GM12878 (cell line): ENCODE results near the gene NANOG. TPM values are rescaled to one million over a fixed set of nuclear protein-coding genes. Genes with fewer than 3 reads are reported as not detected.
"Not testable (repeated sequence)": the region's sequence is repeated elsewhere in the genome, so short reads cannot be mapped to it uniquely, and the experiment has no call there.

ENCODE experiments used
- ATAC-seq: fragments of 200-7000 bp; cut with Tn5 transposase; 3 replicates; pipeline ENCODE4 v1.9.1; 2020; ENCODE audit warnings: mild to moderate bottlenecking, moderate library complexity
- BruUV-seq: library from RNA; stranded (reverse); fragments of 400-500 nt; replicated peaks from 2 replicates; lab custom pipeline; 2021; lab: Mats Ljungman, UMichigan
- CTCF ChIA-PET: fragments of 300-600 bp; sonication (Branson Sonifier 250); formaldehyde crosslinking; extraction: SDS; loops from one replicate; lab custom pipeline; 2021; ENCODE audit warnings: inconsistent platforms; lab: Yijun Ruan, JAX
- POLR2A ChIA-PET: fragments of 350-600 bp; formaldehyde crosslinking; extraction: SDS; loops from one replicate; lab custom pipeline; 2021; ENCODE audit warnings: inconsistent platforms; lab: Charles Lee
- RAD21 ChIA-PET: fragments of 300-600 bp; sonication (Branson Sonifier 250); formaldehyde crosslinking; loops from one replicate; lab custom pipeline; 2023; ENCODE audit warnings: antibody characterized with exemption; ENCODE audit not compliant: unreplicated experiment; lab: Charles Lee
- SMC1A ChIA-PET: fragments of 300-600 bp; sonication (Branson Sonifier 250); formaldehyde crosslinking; loops from one replicate; lab custom pipeline; 2023; ENCODE audit not compliant: unreplicated experiment, uncharacterized antibody; lab: Charles Lee
- DNase-seq: peaks from one replicate; pipeline ENCODE4 v3.0.0-alpha.2; 2011; ENCODE audit warnings: low read depth, low spot score
- FAIRE-seq: peaks from 3 replicates; lab custom pipeline; 2011; peaks lifted over from hg19 to GRCh38; lab: Jason Lieb, UNC
- H2AFZ ChIP-seq: 2 replicates; pipeline ENCODE4 v1.6.0; 2011; ENCODE audit warnings: low read depth, low read length, control low read depth; ENCODE audit not compliant: control insufficient read depth
- H3K27ac ChIP-seq: 2 replicates; pipeline ENCODE4 v1.5.1; 2011; ENCODE audit warnings: control low read depth; ENCODE audit not compliant: control insufficient read depth, insufficient read depth
- H3K27me3 ChIP-seq, 2 experiments: replicated peaks in 1 of 2; 2 replicates each; pipeline versions ENCODE4 v1.6.0 to v1.6.1; 2011; ENCODE audit warnings: low read length in 1 of 2; ENCODE audit not compliant: control insufficient read depth in 2 of 2, insufficient read depth in 2 of 2
- H3K36me3 ChIP-seq, 2 experiments: 2 replicates each; pipeline ENCODE4 v1.5.1; 2011; ENCODE audit warnings: low read length in 1 of 2; ENCODE audit not compliant: control insufficient read depth in 2 of 2, insufficient read depth in 2 of 2
- H3K4me1 ChIP-seq: 2 replicates; pipeline ENCODE4 v1.6.1; 2011; ENCODE audit warnings: mild to moderate bottlenecking, low read length, moderate library complexity, mixed read lengths; ENCODE audit not compliant: control insufficient read depth, insufficient read depth
- H3K4me2 ChIP-seq: 2 replicates; pipeline ENCODE4 v1.6.0; 2011; ENCODE audit warnings: control low read depth; ENCODE audit not compliant: control insufficient read depth, insufficient read depth
- H3K4me3 ChIP-seq: fragments of 200-600 bp; sonication (generic); 2 replicates; pipeline ENCODE4 v1.5.1; 2016
- H3K79me2 ChIP-seq: 2 replicates; pipeline ENCODE4 v1.6.0; 2011; ENCODE audit warnings: low read length; ENCODE audit not compliant: control insufficient read depth, insufficient read depth
- H3K9ac ChIP-seq: 2 replicates; pipeline ENCODE4 v1.8.0; 2011; ENCODE audit warnings: low read length, control low read depth, mixed read lengths; ENCODE audit not compliant: control insufficient read depth, insufficient read depth
- H3K9me3 ChIP-seq: replicated peaks from 3 replicates; pipeline ENCODE4 v1.5.1; 2011; ENCODE audit warnings: mild to moderate bottlenecking, low read length; ENCODE audit not compliant: control insufficient read depth, insufficient read depth
- H4K20me1 ChIP-seq: 2 replicates; pipeline ENCODE4 v1.6.0; 2011; ENCODE audit not compliant: control insufficient read depth, insufficient read depth
- NFYA ChIP-seq: IDR thresholded peaks from 2 replicates; pipeline ENCODE4 v1.6.1; 2011; ENCODE audit warnings: low read depth, mild to moderate bottlenecking, low read length, improper control_type of control experiment, borderline replicate concordance
- SUPT20H ChIP-seq: IDR thresholded peaks from 2 replicates; pipeline ENCODE4 v1.6.1; 2011; ENCODE audit warnings: low read depth, mild to moderate bottlenecking, low read length, moderate library complexity, borderline replicate concordance; ENCODE audit not compliant: control insufficient read depth
- ZBED1 ChIP-seq: IDR thresholded peaks from 2 replicates; pipeline ENCODE4 v1.6.1; 2016; ENCODE audit warnings: borderline replicate concordance
- WGBS: methylation state at CpG from one replicate; pipeline ENCODE4 v1.1.6; 2016; ENCODE audit warnings: low lambda C conversion rate; ENCODE audit not compliant: insufficient replicate concordance, insufficient coverage; ENCODE audit errors: missing lambda C conversion rate; 5-methylcytosine and 5-hydroxymethylcytosine counted together
- in situ Hi-C: fragments of 300-500 bp; cut with MboI; formaldehyde crosslinking; loops from 9 replicates; pipeline ENCODE4 v1.14.3; 2018; ENCODE audit warnings: mixed read lengths
- intact Hi-C: fragments of 100-400 bp; cut with micrococcal nuclease; formaldehyde crosslinking; loops from one replicate; pipeline ENCODE4 v1.14.2; 2022; ENCODE audit not compliant: unreplicated experiment
- polyA plus RNA-seq, 11 experiments: library from polyadenylated mRNA; depleted of rRNA in 4 of 11; unstranded in 6 of 11; stranded (reverse) in 5 of 11; fragments of >200 nt; fragmentation: Nextera tagmentation in 4 of 11; fragmentation: Illumina TruSeq in 1 of 11; extraction: Ambion mirVana in 4 of 11; extraction: Trizol in 1 of 11; gene quantifications; 1 replicate in 1 of 11; 2 replicates in 10 of 11; pipeline versions ENCODE4 v1.2.1 to v1.2.3, GENCODE V29; 2011 to 2016; ENCODE audit warnings: inconsistent platforms in 2 of 11, missing spikeins in 2 of 11, low read depth in 1 of 11
- total RNA-seq, 4 experiments: library from RNA; depleted of rRNA in 3 of 4; stranded (reverse); fragments of >200 nt in 3 of 4; fragmentation: Illumina TruSeq in 1 of 4; extraction: Trizol in 1 of 4; gene quantifications; 2 replicates each; pipeline versions ENCODE4 v1.2.1 to v1.2.3, GENCODE V29; 2013 to 2021

Gene NANOG
- total and polyA plus RNA-seq, 10 of the 15 experiments (the other 5 are each of a cell fraction or from before 2014, with no cell fraction given) = 0.51 TPM; not detected in 9

DNA sequence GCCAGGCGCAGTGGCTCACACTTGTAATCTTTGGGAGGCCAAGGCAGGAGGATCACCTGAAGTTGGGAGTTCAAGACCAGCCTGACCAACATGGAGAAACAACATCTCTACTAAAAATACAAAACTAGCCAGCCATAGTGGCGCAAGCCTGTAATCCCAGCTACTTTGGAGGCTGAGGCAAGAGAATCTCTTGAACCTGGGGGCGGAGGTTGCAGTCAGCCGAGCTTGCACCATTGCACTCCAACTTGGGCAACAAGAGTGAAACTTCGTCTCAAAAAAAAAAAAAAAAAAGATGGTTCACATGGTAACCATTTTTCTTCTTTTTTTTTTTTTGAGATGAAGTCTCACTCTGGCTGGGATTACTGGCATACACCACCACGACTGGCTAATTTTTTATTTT is 48.2 kb downstream of the NANOG start:
- H3K27ac ChIP-seq = no peak overlapping the region
- no peak for ATAC-seq
- H3K79me2 ChIP-seq = no peaks in the 10 kb centered on the region
- FAIRE-seq = no peak
- SMC1A ChIA-PET = no interaction called here
- RAD21 ChIA-PET = no interaction called here
- intact Hi-C loops = no loop called here
- CTCF ChIA-PET = no interaction called here
- no peaks in the 10 kb centered on the region for H3K4me1 ChIP-seq
- TF ChIP-seq SUPT20H (no peak), ZBED1 (no peak), NFYA (no peak)
- no peak overlapping the region for H3K4me2 ChIP-seq
- H3K9ac ChIP-seq = no peak overlapping the region
- no peaks in the 10 kb centered on the region for H3K27me3 ChIP-seq
- POLR2A ChIA-PET = no interaction called here
- BruUV-seq = no TSS peak
- H3K4me3 ChIP-seq = no peak overlapping the region
- H4K20me1 ChIP-seq = no peaks in the 10 kb centered on the region
- 73% methylated on average over 5 of the region's 6 CpGs for WGBS
- in situ Hi-C loops = no loop called here
- no peaks in the 10 kb centered on the region for H3K36me3 ChIP-seq
- H2AFZ ChIP-seq = no peak overlapping the region
- DNase-seq = no peak
- H3K9me3 ChIP-seq = no peaks in the 10 kb centered on the region

DNA sequence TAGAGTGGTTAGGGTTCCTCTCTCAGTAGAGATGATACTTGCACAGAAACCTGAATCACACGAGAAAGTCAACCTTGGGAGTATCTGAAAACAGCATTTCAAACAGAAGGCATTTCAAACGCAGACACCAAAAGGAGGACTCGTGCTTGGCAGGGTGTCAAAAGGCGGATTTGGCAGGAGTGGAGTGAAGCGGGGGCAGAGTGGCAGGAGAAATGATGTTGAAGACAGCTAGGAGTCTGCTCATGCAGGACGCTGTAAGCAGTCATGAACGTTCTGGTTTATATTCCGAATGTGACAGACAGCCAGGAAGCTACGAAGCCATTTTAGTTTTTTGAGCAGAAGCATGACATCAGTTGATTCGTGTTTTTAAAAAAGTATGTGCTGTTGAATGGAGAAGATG is 50.0 kb downstream of the NANOG start:
- H3K27ac ChIP-seq, H3K79me2 ChIP-seq, BruUV-seq, SMC1A ChIA-PET, H3K4me3 ChIP-seq, CTCF ChIA-PET, DNase-seq, POLR2A ChIA-PET, H3K36me3 ChIP-seq, H3K9me3 ChIP-seq, ATAC-seq, intact Hi-C loops, FAIRE-seq, H3K4me2 ChIP-seq, H3K27me3 ChIP-seq, H4K20me1 ChIP-seq, H3K9ac ChIP-seq, in situ Hi-C loops, H3K4me1 ChIP-seq, H2AFZ ChIP-seq, RAD21 ChIA-PET: not testable (repeated sequence)
- WGBS = 71% methylated on average over 9 of the region's 10 CpGs

- BruUV-seq, H3K27ac ChIP-seq, H3K79me2 ChIP-seq, ATAC-seq, H3K36me3 ChIP-seq, H3K4me2 ChIP-seq, H4K20me1 ChIP-seq, H2AFZ ChIP-seq, H3K4me1 ChIP-seq, FAIRE-seq, SMC1A ChIA-PET, H3K27me3 ChIP-seq, in situ Hi-C loops, H3K4me3 ChIP-seq, intact Hi-C loops, DNase-seq, H3K9ac ChIP-seq, RAD21 ChIA-PET, CTCF ChIA-PET, H3K9me3 ChIP-seq: not testable (repeated sequence)
- POLR2A ChIA-PET = interaction anchor here (0.6 kb wide), 1 partner anchor 509 kb away, joined by 4 read pairs; no protein-coding TSS in a partner anchor
- 34% methylated on average over 5 of the region's 7 CpGs for WGBS
Observed at GRCh38 chr12:7839848-7840247, 50.6 kb downstream of the NANOG start.

DNA sequence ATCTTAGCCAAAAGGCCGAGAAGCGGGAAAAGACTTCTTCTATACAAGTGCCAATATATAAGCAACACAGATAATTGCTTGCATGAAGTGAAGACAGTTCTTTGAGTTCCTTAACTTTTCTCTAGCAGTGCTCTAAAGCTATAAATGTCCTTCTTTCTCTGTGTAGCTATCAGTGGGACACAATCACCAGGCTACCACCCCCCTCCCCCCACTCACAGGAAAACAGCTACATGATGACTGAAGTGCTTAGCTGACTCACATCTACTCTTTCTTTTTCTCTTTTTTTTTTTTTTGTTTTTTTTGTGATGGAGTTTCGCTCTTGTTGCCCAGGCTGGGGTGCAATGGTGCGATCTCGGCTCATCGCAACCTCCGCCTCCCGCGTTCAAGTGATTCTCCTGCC is 53.2 kb downstream of the NANOG start:
- POLR2A ChIA-PET, H3K4me3 ChIP-seq, CTCF ChIA-PET, H3K36me3 ChIP-seq, H3K27me3 ChIP-seq, H3K9ac ChIP-seq, RAD21 ChIA-PET, H3K9me3 ChIP-seq, ATAC-seq, BruUV-seq, intact Hi-C loops, H3K4me1 ChIP-seq, in situ Hi-C loops, H3K27ac ChIP-seq, H3K79me2 ChIP-seq, H4K20me1 ChIP-seq, H2AFZ ChIP-seq, DNase-seq, H3K4me2 ChIP-seq: not testable (repeated sequence)
- WGBS = 98% methylated on average over 8 of the region's 9 CpGs
- SMC1A ChIA-PET = interaction anchor here (0.7 kb wide), 1 partner anchor 199 kb away, joined by 4 read pairs; no protein-coding TSS in a partner anchor
- peak; percentile 35 for FAIRE-seq
